ENCODE measurements around the gene RELN. TPM values are rescaled to one million over a fixed set of nuclear protein-coding genes. Genes with fewer than 3 reads are reported as not detected.

The RELN gene
- total and polyA plus RNA-seq, 2 donors, result 0.28 to 0.96 TPM

DNA sequence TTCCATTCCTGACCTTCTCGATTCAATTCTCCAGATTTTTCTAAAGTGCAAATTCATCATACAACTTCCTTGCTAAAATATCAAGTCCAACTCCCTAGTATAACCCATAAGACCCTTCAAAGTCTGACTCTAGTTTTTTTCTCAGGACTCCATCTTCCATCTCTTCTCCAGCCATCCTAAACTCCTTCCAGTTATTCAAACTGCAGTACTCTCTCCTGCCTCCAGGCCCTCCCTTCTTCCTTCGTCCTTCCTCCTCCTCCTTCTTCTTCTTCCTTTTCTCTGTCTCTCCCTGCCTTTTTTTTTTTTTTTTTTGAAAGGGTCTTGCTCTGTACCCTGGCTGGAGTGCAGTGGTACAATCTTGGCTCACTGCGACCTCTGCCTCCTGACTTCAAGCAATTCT, 111.9 kb downstream of the RELN start:
- H3K27me3 ChIP-seq (ENCODE audit: control insufficient read depth in 2 of 2, insufficient read depth in 1 of 2, low read length in 1 of 2), result no peaks in the 10 kb centered on the region
- DNase-seq (ENCODE audit: low read depth in 6 of 9, low spot score in 9 of 9), result no peak
- H3K9me3 ChIP-seq (ENCODE audit: control insufficient read depth in 2 of 2, insufficient read depth in 1 of 2, low read length in 1 of 2), result no peaks in the 10 kb centered on the region
- no peaks in the 10 kb centered on the region for H3K36me3 ChIP-seq (ENCODE audit: control insufficient read depth in 2 of 2, insufficient read depth in 2 of 2, low read length in 1 of 2)
- no peaks in the 10 kb centered on the region for H3K4me1 ChIP-seq (ENCODE audit: control insufficient read depth in 2 of 2, insufficient read depth in 2 of 2, low read length in 2 of 2)
- H3K27ac ChIP-seq (ENCODE audit: low read depth in 1 of 2, low read length in 1 of 2), result no peak overlapping the region
- 72% methylated on average over 3 of the region's 3 CpGs for WGBS
- H3K4me3 ChIP-seq (ENCODE audit: low read length in 2 of 2), result no peak overlapping the region

DNA sequence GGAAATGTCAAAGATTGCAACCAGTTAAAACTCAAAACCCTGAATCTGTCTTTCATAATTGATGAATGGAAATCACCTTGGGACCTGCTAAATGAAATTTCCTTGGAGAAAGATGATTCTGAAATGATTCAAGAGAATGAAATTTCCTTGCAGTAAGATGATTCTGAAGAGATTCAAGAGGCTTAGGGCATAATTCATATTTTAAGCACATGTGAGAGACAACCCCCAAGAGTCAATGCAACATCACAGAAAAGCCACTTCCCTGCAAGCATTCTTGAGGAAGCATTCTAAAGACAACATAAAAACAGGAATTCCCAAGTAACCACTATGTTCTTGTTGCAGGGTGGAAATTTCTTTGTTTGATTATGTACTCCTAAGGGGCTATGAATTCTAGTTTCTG, 113.7 kb downstream of the RELN start:
- Histone ChIP-seq H3K27me3 (ENCODE audit: control insufficient read depth in 2 of 2, insufficient read depth in 1 of 2, low read length in 1 of 2) (no peaks in the 10 kb centered on the region), H3K4me3 (ENCODE audit: low read length in 2 of 2) (no peak overlapping the region), H3K36me3 (ENCODE audit: control insufficient read depth in 2 of 2, insufficient read depth in 2 of 2, low read length in 1 of 2) (no peaks in the 10 kb centered on the region), H3K9me3 (ENCODE audit: control insufficient read depth in 2 of 2, insufficient read depth in 1 of 2, low read length in 1 of 2) (no peaks in the 10 kb centered on the region), H3K27ac (ENCODE audit: low read depth in 1 of 2, low read length in 1 of 2) (no peak overlapping the region), H3K4me1 (ENCODE audit: control insufficient read depth in 2 of 2, insufficient read depth in 2 of 2, low read length in 2 of 2) (no peaks in the 10 kb centered on the region)
- no peak for DNase-seq (ENCODE audit: low read depth in 6 of 9, low spot score in 9 of 9)

DNA sequence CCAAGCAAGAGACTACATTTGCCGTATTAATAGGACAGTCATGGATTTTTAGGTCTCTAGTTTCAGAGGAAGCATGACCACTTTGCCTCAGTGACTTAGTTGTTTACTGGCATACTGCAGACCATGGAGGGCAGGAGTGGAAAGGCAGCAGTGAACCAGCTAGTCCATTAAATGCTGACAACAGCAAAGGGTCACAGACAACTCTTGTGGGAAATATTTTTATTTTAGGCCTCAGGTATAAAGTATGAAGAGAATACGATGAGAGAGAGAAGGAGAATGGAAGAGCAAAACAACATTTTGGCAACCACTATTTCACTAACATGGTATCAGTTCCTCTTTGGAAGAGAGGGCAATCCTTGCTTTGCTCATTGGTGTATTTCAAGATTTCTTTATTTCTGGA, 118.0 kb downstream of the RELN start:
- no peaks in the 10 kb centered on the region for H3K27me3 ChIP-seq (ENCODE audit: control insufficient read depth in 2 of 2, insufficient read depth in 1 of 2, low read length in 1 of 2)
- WGBS, result 70% methylated on average over 2 of the region's 2 CpGs
- H3K9me3 ChIP-seq (ENCODE audit: control insufficient read depth in 2 of 2, insufficient read depth in 1 of 2, low read length in 1 of 2), result no peaks in the 10 kb centered on the region
- DNase-seq (ENCODE audit: low read depth in 6 of 9, low spot score in 9 of 9), result no peak
- H3K27ac ChIP-seq (ENCODE audit: low read depth in 1 of 2, low read length in 1 of 2), result no peak overlapping the region
- no peaks in the 10 kb centered on the region for H3K4me1 ChIP-seq (ENCODE audit: control insufficient read depth in 2 of 2, insufficient read depth in 2 of 2, low read length in 2 of 2)
- H3K4me3 ChIP-seq (ENCODE audit: low read length in 2 of 2), result no peak overlapping the region
- H3K36me3 ChIP-seq (ENCODE audit: control insufficient read depth in 2 of 2, insufficient read depth in 2 of 2, low read length in 1 of 2), result no peaks in the 10 kb centered on the region

- H3K27ac ChIP-seq (ENCODE audit: low read depth in 1 of 2, low read length in 1 of 2), result no peak overlapping the region
- H3K27me3 ChIP-seq (ENCODE audit: control insufficient read depth in 2 of 2, insufficient read depth in 1 of 2, low read length in 1 of 2), result no peaks in the 10 kb centered on the region
- no peaks in the 10 kb centered on the region for H3K36me3 ChIP-seq (ENCODE audit: control insufficient read depth in 2 of 2, insufficient read depth in 2 of 2, low read length in 1 of 2)
- no peak for DNase-seq (ENCODE audit: low read depth in 6 of 9, low spot score in 9 of 9)
- H3K4me1 ChIP-seq (ENCODE audit: control insufficient read depth in 2 of 2, insufficient read depth in 2 of 2, low read length in 2 of 2), result no peaks in the 10 kb centered on the region
- no peak overlapping the region for H3K4me3 ChIP-seq (ENCODE audit: low read length in 2 of 2)
- no peaks in the 10 kb centered on the region for H3K9me3 ChIP-seq (ENCODE audit: control insufficient read depth in 2 of 2, insufficient read depth in 1 of 2, low read length in 1 of 2)
- 65% methylated on average over 3 of the region's 3 CpGs for WGBS
Measured at GRCh38 chr7:103870664-103871063, 118.8 kb downstream of the RELN start.

- no peak for DNase-seq (ENCODE audit: low read depth in 6 of 9, low spot score in 9 of 9)
- H3K36me3 ChIP-seq (ENCODE audit: control insufficient read depth in 2 of 2, insufficient read depth in 2 of 2, low read length in 1 of 2), result no peaks in the 10 kb centered on the region
- H3K27ac ChIP-seq (ENCODE audit: low read depth in 1 of 2, low read length in 1 of 2), result no peak overlapping the region
- H3K9me3 ChIP-seq (ENCODE audit: control insufficient read depth in 2 of 2, insufficient read depth in 1 of 2, low read length in 1 of 2), result no peaks in the 10 kb centered on the region
- H3K4me1 ChIP-seq (ENCODE audit: control insufficient read depth in 2 of 2, insufficient read depth in 2 of 2, low read length in 2 of 2), result no peaks in the 10 kb centered on the region
- no peak overlapping the region for H3K4me3 ChIP-seq (ENCODE audit: low read length in 2 of 2)
- WGBS, result 77% methylated on average over 2 of the region's 2 CpGs
- H3K27me3 ChIP-seq (ENCODE audit: control insufficient read depth in 2 of 2, insufficient read depth in 1 of 2, low read length in 1 of 2), result no peaks in the 10 kb centered on the region
Measured at GRCh38 chr7:103867874-103868273, 121.6 kb downstream of the RELN start.

- no peaks in the 10 kb centered on the region for H3K36me3 ChIP-seq (ENCODE audit: control insufficient read depth in 2 of 2, insufficient read depth in 2 of 2, low read length in 1 of 2)
- DNase-seq (ENCODE audit: low read depth in 6 of 9, low spot score in 9 of 9), result no peak
- no peaks in the 10 kb centered on the region for H3K9me3 ChIP-seq (ENCODE audit: control insufficient read depth in 2 of 2, insufficient read depth in 1 of 2, low read length in 1 of 2)
- H3K27ac ChIP-seq (ENCODE audit: low read depth in 1 of 2, low read length in 1 of 2), result no peak overlapping the region
- no peak overlapping the region for H3K4me3 ChIP-seq (ENCODE audit: low read length in 2 of 2)
- H3K4me1 ChIP-seq (ENCODE audit: control insufficient read depth in 2 of 2, insufficient read depth in 2 of 2, low read length in 2 of 2), result no peaks in the 10 kb centered on the region
- no peaks in the 10 kb centered on the region for H3K27me3 ChIP-seq (ENCODE audit: control insufficient read depth in 2 of 2, insufficient read depth in 1 of 2, low read length in 1 of 2)
- 89% methylated on average over 4 of the region's 4 CpGs for WGBS
Measured at GRCh38 chr7:103866919-103867318, 122.5 kb downstream of the RELN start.

DNA sequence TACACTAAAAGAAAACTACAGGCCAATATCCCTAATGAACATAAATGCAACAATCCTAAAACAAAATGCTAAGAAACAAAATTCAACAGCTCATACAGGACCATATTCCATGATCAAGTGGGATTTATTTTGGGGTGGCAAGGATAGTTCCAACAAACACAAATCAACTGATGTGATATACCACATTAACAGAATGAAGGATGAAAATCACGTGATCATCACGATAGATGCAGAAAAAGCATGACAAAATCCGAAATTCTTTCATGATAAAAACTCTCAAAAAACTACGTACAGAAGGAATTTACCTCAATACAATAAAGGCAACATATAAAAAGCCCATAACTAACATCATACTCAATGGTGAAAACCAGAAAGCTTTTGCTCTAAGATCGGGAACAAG, 124.0 kb downstream of the RELN start:
- WGBS, result 90% methylated on average over 5 of the region's 5 CpGs
- no peaks in the 10 kb centered on the region for H3K27me3 ChIP-seq (ENCODE audit: control insufficient read depth in 2 of 2, insufficient read depth in 1 of 2, low read length in 1 of 2)
- no peaks in the 10 kb centered on the region for H3K9me3 ChIP-seq (ENCODE audit: control insufficient read depth in 2 of 2, insufficient read depth in 1 of 2, low read length in 1 of 2)
- no peak overlapping the region for H3K27ac ChIP-seq (ENCODE audit: low read depth in 1 of 2, low read length in 1 of 2)
- H3K36me3 ChIP-seq (ENCODE audit: control insufficient read depth in 2 of 2, insufficient read depth in 2 of 2, low read length in 1 of 2), result no peaks in the 10 kb centered on the region
- H3K4me1 ChIP-seq (ENCODE audit: control insufficient read depth in 2 of 2, insufficient read depth in 2 of 2, low read length in 2 of 2), result no peaks in the 10 kb centered on the region
- no peak for DNase-seq (ENCODE audit: low read depth in 6 of 9, low spot score in 9 of 9)
- no peak overlapping the region for H3K4me3 ChIP-seq (ENCODE audit: low read length in 2 of 2)

DNA sequence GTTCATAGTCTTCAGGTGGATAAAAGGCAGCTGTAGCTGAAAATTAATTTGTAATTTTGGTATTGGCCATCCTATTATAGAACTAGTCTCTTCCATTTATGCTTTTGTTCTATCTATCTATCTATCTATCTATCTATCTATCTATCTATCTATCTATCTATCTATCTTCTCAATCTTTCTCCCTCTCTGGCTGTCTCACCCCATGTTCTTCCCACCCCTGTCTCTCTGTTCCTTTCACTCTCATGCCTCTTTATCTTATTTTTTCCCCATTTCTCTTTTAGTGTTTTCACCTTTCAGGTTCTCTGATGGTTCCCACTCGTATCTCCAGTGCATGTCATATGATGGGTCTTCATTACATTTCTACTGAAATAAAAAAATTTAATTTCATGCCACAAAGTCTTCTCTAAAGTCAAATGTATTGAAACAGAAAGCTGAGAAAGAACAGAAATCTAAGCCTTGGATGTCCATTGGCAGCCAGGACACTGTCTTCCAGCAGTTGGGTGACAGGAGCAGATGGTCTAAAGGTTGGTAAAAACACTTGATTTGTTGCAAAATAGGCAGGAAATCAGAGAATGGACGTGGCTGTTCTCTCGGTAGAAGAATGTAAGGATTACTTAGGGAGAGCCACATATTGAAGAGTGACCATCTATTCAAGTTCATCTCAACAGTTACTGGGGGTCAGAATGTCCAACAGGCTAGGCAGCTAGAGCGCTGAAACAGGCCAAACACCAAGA, 127.0 kb downstream of the RELN start:
- Histone ChIP-seq H3K4me1 (ENCODE audit: control insufficient read depth in 2 of 2, insufficient read depth in 2 of 2, low read length in 2 of 2) (no peaks in the 10 kb centered on the region), H3K36me3 (ENCODE audit: control insufficient read depth in 2 of 2, insufficient read depth in 2 of 2, low read length in 1 of 2) (no peaks in the 10 kb centered on the region), H3K27ac (ENCODE audit: low read depth in 1 of 2, low read length in 1 of 2) (no peak overlapping the region), H3K4me3 (ENCODE audit: low read length in 2 of 2) (no peak overlapping the region), H3K9me3 (ENCODE audit: control insufficient read depth in 2 of 2, insufficient read depth in 1 of 2, low read length in 1 of 2) (no peaks in the 10 kb centered on the region), H3K27me3 (ENCODE audit: control insufficient read depth in 2 of 2, insufficient read depth in 1 of 2, low read length in 1 of 2) (no peaks in the 10 kb centered on the region)
- WGBS, result 84% methylated on average over 4 of the region's 4 CpGs
- no peak for DNase-seq (ENCODE audit: low read depth in 6 of 9, low spot score in 9 of 9)

DNA sequence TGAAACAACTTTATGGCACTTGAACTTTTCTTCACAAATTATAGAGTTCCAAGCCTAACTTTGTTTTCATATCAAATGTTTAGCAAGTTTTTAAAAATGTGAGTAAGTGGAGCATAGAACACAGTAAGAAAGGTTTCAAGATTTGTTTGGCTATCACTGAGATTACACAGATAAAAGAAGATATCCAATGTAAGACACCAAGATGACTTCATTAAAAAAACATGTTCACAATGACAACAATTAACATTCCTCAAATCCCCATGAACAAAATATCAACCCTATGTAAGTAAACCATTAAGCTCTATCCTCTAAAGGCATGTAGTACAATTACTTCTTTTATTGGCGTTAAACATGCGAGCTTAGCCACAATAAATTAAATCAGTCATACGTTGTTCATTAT, 129.7 kb downstream of the RELN start:
- Histone ChIP-seq H3K4me3 (ENCODE audit: low read length in 2 of 2) (no peak overlapping the region), H3K27me3 (ENCODE audit: control insufficient read depth in 2 of 2, insufficient read depth in 1 of 2, low read length in 1 of 2) (no peaks in the 10 kb centered on the region), H3K27ac (ENCODE audit: low read depth in 1 of 2, low read length in 1 of 2) (no peak overlapping the region), H3K36me3 (ENCODE audit: control insufficient read depth in 2 of 2, insufficient read depth in 2 of 2, low read length in 1 of 2) (no peaks in the 10 kb centered on the region), H3K9me3 (ENCODE audit: control insufficient read depth in 2 of 2, insufficient read depth in 1 of 2, low read length in 1 of 2) (no peaks in the 10 kb centered on the region), H3K4me1 (ENCODE audit: control insufficient read depth in 2 of 2, insufficient read depth in 2 of 2, low read length in 2 of 2) (no peaks in the 10 kb centered on the region)
- DNase-seq (ENCODE audit: low read depth in 6 of 9, low spot score in 9 of 9), result no peak
- WGBS, result 97% methylated on average over 3 of the region's 3 CpGs

All from thymus (tissue), 11 donors.